GM23248 (cell line): ENCODE measurements around the gene IGIP.

Experiments used
- EZH2 ChIP-seq: fragments of 200-600 bp; sonication (generic); IDR thresholded peaks from 2 replicates; pipeline ENCODE4 v1.6.1; 2018; ENCODE audit warnings: antibody characterized with exemption, mild to moderate bottlenecking; ENCODE audit not compliant: insufficient read depth, poor library complexity, severe bottlenecking
- EZH2phosphoT487 ChIP-seq: fragments of 200-600 bp; sonication (generic); IDR thresholded peaks from 2 replicates; pipeline ENCODE4 v1.6.1; 2018; ENCODE audit warnings: antibody characterized with exemption, moderate library complexity, mild to moderate bottlenecking, low read depth; ENCODE audit not compliant: insufficient read depth

DNA sequence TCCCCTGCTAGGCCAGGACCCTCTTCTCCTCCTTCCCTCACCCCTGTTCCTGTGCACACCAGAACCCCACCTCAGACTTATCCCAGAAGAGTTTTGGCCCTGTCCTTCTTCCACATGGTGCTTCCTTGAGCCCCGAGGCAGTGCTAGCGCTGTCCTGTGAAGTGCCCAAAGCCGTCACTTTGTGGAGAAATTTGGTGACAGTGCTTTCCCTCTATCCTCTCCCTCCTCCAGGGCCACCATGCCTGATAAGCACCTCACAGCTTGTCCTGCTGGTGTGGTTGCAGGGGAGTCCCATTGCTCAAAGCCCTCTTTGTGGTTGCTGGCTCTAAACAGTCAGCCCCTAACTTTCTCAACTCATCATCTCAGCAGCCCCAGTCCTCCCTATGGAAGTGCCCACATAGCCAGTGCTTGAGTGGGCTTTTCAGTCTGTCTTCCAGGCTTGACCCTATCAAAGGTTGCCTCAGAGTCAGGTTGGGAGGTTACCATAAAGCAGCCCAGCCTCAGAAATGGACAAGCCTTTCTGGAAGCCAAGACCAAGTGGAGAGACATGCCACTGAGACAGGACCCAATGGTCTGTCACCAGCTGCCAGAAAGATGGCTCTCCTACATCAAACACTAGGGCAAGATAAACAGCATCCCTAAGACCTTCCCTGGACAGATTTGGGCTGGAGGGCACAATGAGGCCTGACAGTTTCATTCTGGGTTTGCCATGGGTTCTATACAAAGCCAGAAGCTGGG lies 18.0 kb downstream of the IGIP start:
- TF ChIP-seq EZH2 (no peak), EZH2phosphoT487 (no peak)
